ENCODE measurements around the gene JARID2. TPM values are rescaled to one million over a fixed set of nuclear protein-coding genes. Genes with fewer than 3 reads are reported as not detected.

JARID2 gene
- total RNA-seq, 1 experiment from 2014 or later, result 23.6 TPM

DNA sequence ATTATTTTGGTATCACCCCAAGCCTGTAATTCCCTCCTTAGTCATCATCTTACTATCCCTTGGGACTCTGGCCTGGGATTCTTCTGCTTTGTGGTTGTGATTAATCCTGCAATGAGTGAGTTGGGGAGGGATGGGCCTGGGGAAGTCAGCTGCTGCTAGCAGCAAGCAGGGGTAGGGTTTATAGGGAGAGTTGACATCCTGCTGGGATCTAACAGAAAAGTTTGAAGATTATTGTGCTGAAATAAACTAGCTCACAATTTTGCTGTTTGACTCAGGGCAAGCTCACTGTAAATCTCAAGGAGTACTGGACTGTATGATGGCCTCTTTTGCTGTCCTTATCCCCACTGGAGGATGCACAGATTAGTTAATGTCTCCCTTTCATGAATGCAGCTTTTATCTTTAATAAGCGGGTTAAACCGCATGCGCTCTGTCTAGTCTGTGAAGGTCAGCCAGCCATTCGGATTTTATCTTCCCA is 83.4 kb downstream of the JARID2 start:
- ChIA-PET CTCF (no interaction called here), POLR2A (no interaction called here), RAD21 (ENCODE audit: low non-redundant PET in 1 of 2, low total read pairs in 2 of 2, uncharacterized antibody in 2 of 2, unreplicated experiment in 2 of 2) (no interaction called here)
- H3K36me3 ChIP-seq (ENCODE audit: control insufficient read depth in 1 of 2, insufficient read depth in 2 of 2, low read length in 2 of 2), result no peaks in the 10 kb centered on the region
- no peak overlapping the region for H3K4me3 ChIP-seq (replicated peaks in 1 of 2; ENCODE audit: low read depth in 1 of 2, low read length in 2 of 2)
- intact Hi-C loops (cut with micrococcal nuclease), result no loop called here
- H2AFZ ChIP-seq (ENCODE audit: low read depth, low read length, poor library complexity, severe bottlenecking), result no peak overlapping the region
- no peaks in the 10 kb centered on the region for H3K27me3 ChIP-seq (ENCODE audit: insufficient read depth, low read length)
- H3K27ac ChIP-seq (ENCODE audit: low read depth, low read length), result no peak overlapping the region
- H3K4me1 ChIP-seq (ENCODE audit: control insufficient read depth in 1 of 2, insufficient read depth in 2 of 2, low read length in 2 of 2), result peaks cover 10 to 38% of the 10 kb centered on the region in 2 experiments
- H3K9me2 ChIP-seq (ENCODE audit: insufficient read depth), result no peaks in the 10 kb centered on the region
- no peaks in the 10 kb centered on the region for H3K9me3 ChIP-seq (ENCODE audit: control insufficient read depth in 1 of 2, insufficient read depth in 1 of 2, low read depth in 1 of 2, low read length in 2 of 2)
- peak; percentile 37; the same call in 1 of the 2 replicates for ATAC-seq
- H3K9ac ChIP-seq (ENCODE audit: low read length), result no peak overlapping the region
- no peaks in the 10 kb centered on the region for H4K20me1 ChIP-seq (ENCODE audit: insufficient read depth)
- TF ChIP-seq YY1 (IDR thresholded peaks at IDR 0.05; ENCODE audit: extremely low read depth, insufficient replicate concordance, low read depth, low read length) (no peak), CBX3 (IDR thresholded peaks at IDR 0.05; ENCODE audit: low read depth) (no peak), ELF1 (IDR thresholded peaks at IDR 0.05; ENCODE audit: borderline replicate concordance, low read depth) (no peak), TCF7L2 (IDR thresholded peaks at IDR 0.05; ENCODE audit: borderline replicate concordance, extremely low read depth, insufficient read depth, insufficient read length) (no peak), POLR2AphosphoS5 (IDR thresholded peaks at IDR 0.05; ENCODE audit: low read depth, low read length) (no peak), POLR2A (IDR thresholded peaks at IDR 0.05; ENCODE audit: borderline replicate concordance, extremely low read depth, insufficient read depth, insufficient read length) (no peak), CEBPB (IDR thresholded peaks at IDR 0.05; ENCODE audit: low read depth) (no peak)
- TF ChIP-seq, protein P1, sequence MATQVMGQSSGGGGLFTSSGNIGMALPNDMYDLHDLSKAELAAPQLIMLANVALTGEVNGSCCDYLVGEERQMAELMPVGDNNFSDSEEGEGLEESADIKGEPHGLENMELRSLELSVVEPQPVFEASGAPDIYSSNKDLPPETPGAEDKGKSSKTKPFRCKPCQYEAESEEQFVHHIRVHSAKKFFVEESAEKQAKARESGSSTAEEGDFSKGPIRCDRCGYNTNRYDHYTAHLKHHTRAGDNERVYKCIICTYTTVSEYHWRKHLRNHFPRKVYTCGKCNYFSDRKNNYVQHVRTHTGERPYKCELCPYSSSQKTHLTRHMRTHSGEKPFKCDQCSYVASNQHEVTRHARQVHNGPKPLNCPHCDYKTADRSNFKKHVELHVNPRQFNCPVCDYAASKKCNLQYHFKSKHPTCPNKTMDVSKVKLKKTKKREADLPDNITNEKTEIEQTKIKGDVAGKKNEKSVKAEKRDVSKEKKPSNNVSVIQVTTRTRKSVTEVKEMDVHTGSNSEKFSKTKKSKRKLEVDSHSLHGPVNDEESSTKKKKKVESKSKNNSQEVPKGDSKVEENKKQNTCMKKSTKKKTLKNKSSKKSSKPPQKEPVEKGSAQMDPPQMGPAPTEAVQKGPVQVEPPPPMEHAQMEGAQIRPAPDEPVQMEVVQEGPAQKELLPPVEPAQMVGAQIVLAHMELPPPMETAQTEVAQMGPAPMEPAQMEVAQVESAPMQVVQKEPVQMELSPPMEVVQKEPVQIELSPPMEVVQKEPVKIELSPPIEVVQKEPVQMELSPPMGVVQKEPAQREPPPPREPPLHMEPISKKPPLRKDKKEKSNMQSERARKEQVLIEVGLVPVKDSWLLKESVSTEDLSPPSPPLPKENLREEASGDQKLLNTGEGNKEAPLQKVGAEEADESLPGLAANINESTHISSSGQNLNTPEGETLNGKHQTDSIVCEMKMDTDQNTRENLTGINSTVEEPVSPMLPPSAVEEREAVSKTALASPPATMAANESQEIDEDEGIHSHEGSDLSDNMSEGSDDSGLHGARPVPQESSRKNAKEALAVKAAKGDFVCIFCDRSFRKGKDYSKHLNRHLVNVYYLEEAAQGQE (IDR thresholded peaks at IDR 0.05; ENCODE audit: low read depth), result no peak
- TF ChIP-seq, protein P2, sequence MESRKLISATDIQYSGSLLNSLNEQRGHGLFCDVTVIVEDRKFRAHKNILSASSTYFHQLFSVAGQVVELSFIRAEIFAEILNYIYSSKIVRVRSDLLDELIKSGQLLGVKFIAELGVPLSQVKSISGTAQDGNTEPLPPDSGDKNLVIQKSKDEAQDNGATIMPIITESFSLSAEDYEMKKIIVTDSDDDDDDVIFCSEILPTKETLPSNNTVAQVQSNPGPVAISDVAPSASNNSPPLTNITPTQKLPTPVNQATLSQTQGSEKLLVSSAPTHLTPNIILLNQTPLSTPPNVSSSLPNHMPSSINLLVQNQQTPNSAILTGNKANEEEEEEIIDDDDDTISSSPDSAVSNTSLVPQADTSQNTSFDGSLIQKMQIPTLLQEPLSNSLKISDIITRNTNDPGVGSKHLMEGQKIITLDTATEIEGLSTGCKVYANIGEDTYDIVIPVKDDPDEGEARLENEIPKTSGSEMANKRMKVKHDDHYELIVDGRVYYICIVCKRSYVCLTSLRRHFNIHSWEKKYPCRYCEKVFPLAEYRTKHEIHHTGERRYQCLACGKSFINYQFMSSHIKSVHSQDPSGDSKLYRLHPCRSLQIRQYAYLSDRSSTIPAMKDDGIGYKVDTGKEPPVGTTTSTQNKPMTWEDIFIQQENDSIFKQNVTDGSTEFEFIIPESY (IDR thresholded peaks at IDR 0.05; ENCODE audit: extremely low read depth, insufficient replicate concordance, low read length), result no peak
- H3K4me2 ChIP-seq (ENCODE audit: low read length), result 0 out of 2 replicates have a peak overlapping the region, but pooled peaks have one; percentile 2
- H3K79me2 ChIP-seq (ENCODE audit: insufficient read depth, low read length), result peaks cover 93% of the 10 kb centered on the region
- BruUV-seq (replicated peaks), result no TSS peak
- no peak for DNase-seq (ENCODE audit: low read depth, low spot score)
